Naive thymus-derived CD4-positive, alpha-beta T cell (primary cell): ENCODE data around the gene TBXA2R. TPM values are rescaled to one million over a fixed set of nuclear protein-coding genes. Genes with fewer than 3 reads are reported as not detected.

ENCODE experiments used
- ATAC-seq: fragments of 150-1000 bp; cut with Tn5 transposase; 2 replicates; pipeline ENCODE4 v1.10.0; 2021; ENCODE audit warnings: mild to moderate bottlenecking, moderate library complexity
- CTCF ChIA-PET: fragments of 350-600 bp; sonication (Branson Sonifier 250); formaldehyde crosslinking; loops from one replicate; lab custom pipeline; 2021; ENCODE audit warnings: antibody characterized with exemption; lab: Charles Lee
- POLR2A ChIA-PET: fragments of 350-600 bp; sonication (Branson Sonifier 250); formaldehyde crosslinking; loops from one replicate; lab custom pipeline; 2021; ENCODE audit warnings: antibody characterized with exemption, inconsistent platforms; lab: Charles Lee
- DNase-seq, 9 donors: peaks; one replicate each; pipeline versions ENCODE4 v3.0.0 to v3.0.0-alpha.2; 2020 to 2022; ENCODE audit warnings: mixed read lengths in 1 of 9
- H3K27ac ChIP-seq: one replicate; pipeline ENCODE4 v1.7.0; 2013; ENCODE audit warnings: mild to moderate bottlenecking, low read depth, low read length, moderate library complexity
- H3K27me3 ChIP-seq, 2 donors: one replicate each; pipeline ENCODE4 v1.7.0; 2013; ENCODE audit warnings: low read length in 2 of 2, mild to moderate bottlenecking in 2 of 2, moderate library complexity in 2 of 2; ENCODE audit not compliant: control insufficient read depth in 2 of 2, insufficient read depth in 2 of 2
- H3K36me3 ChIP-seq, 3 experiments: 1 replicate in 2 of 3; 2 replicates in 1 of 3; pipeline ENCODE4 v1.7.0; 2013; ENCODE audit warnings: low read length in 3 of 3, mild to moderate bottlenecking in 3 of 3, moderate library complexity in 1 of 3; ENCODE audit not compliant: insufficient read depth in 3 of 3, control insufficient read depth in 2 of 3
- H3K4me1 ChIP-seq, 2 donors: one replicate each; pipeline ENCODE4 v1.7.0; 2013; ENCODE audit warnings: low read length in 2 of 2, mild to moderate bottlenecking in 2 of 2, moderate library complexity in 1 of 2; ENCODE audit not compliant: control insufficient read depth in 2 of 2, insufficient read depth in 2 of 2
- H3K4me3 ChIP-seq: 2 replicates; pipeline ENCODE4 v1.7.0; 2013; ENCODE audit warnings: mild to moderate bottlenecking, low read length
- H3K9me3 ChIP-seq, 3 experiments: 1 replicate in 2 of 3; 2 replicates in 1 of 3; pipeline ENCODE4 v1.7.0; 2013; ENCODE audit warnings: low read length in 3 of 3; ENCODE audit not compliant: control insufficient read depth in 2 of 3
- H3K27ac Mint-ChIP-seq, 9 donors: one replicate each; pipeline ENCODE4 v1.8.0; 2020 to 2022; ENCODE audit warnings: mixed read lengths in 9 of 9, mild to moderate bottlenecking in 8 of 9, moderate library complexity in 5 of 9, inconsistent platforms in 2 of 9
- H3K27me3 Mint-ChIP-seq, 5 donors: one replicate each; pipeline ENCODE4 v1.8.0; 2021 to 2022; ENCODE audit warnings: mixed read lengths in 5 of 5, mild to moderate bottlenecking in 1 of 5
- H3K36me3 Mint-ChIP-seq, 5 donors: one replicate each; pipeline ENCODE4 v1.8.0; 2020 to 2022; ENCODE audit warnings: mixed read lengths in 5 of 5, mild to moderate bottlenecking in 3 of 5, inconsistent platforms in 1 of 5
- H3K4me1 Mint-ChIP-seq, 7 donors: one replicate each; pipeline ENCODE4 v1.8.0; 2020 to 2022; ENCODE audit warnings: mixed read lengths in 7 of 7, mild to moderate bottlenecking in 3 of 7, inconsistent platforms in 1 of 7
- H3K4me3 Mint-ChIP-seq, 10 donors: one replicate each; pipeline ENCODE4 v1.8.0; 2020 to 2022; ENCODE audit warnings: mild to moderate bottlenecking in 10 of 10, mixed read lengths in 10 of 10, moderate library complexity in 6 of 10, inconsistent platforms in 2 of 10
- H3K9me3 Mint-ChIP-seq, 11 donors: one replicate each; pipeline ENCODE4 v1.8.0; 2020 to 2022; ENCODE audit warnings: mixed read lengths in 11 of 11, mild to moderate bottlenecking in 4 of 11, inconsistent platforms in 1 of 11, moderate library complexity in 1 of 11
- intact Hi-C, 2 donors: fragments of 100-400 bp; cut with micrococcal nuclease; formaldehyde crosslinking; loops; one replicate each; pipeline ENCODE4 v1.15.1; 2023
- polyA plus RNA-seq, 2 donors: library from polyadenylated mRNA; unstranded; fragments of 300-500 nt; fragmentation: Illumina TruSeq; gene quantifications; one replicate each; pipeline ENCODE4 v1.2.3, GENCODE V29; 2021
- total RNA-seq, 6 experiments: library from RNA in 5 of 6; stranded (reverse) in 5 of 6; gene quantifications; 1 replicate in 5 of 6; 2 replicates in 1 of 6; pipeline ENCODE4 v1.2.3 and lab custom pipeline; 2021 to 2026

Gene TBXA2R
- total and polyA plus RNA-seq, 7 experiments from 2014 or later, result 0.73 to 9.0 (median 5.1) TPM

DNA sequence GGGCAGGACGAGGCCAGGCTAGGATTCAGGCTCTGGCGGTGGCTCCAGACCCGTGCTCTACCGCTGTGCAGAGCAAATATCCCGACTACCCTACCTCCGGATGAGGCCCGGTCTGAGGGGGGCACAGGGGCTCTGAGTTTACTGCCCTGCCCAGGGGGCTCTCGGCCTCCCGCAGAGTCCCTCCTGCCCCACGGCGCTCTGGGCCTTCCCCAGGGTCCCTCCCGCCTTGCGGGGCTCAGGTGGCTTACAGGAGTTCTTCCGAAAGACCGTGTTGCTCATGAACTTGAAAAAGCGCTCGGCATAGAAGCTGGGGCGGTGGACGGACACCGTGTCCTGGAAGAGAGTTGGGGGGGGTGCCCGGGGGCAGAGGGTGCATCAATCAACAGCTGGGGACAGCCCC lies 39.1 kb upstream of the TBXA2R start:
- Mint-ChIP-seq H3K27me3 (no peaks in the 10 kb centered on the region), H3K27ac (no peak overlapping the region), H3K9me3 (no peaks in the 10 kb centered on the region), H3K4me1 (peaks cover 0 to 2% (median 0%) of the 10 kb centered on the region in 7 donors), H3K36me3 (peaks cover 0 to 5% (median 0%) of the 10 kb centered on the region in 5 donors), H3K4me3 (no peak overlapping the region)
- no peaks in the 10 kb centered on the region for H3K27me3 ChIP-seq
- H3K36me3 ChIP-seq, result peaks cover 0 to 69% (median 0%) of the 10 kb centered on the region in 3 experiments
- H3K4me3 ChIP-seq, result no peak overlapping the region
- ChIA-PET POLR2A (no interaction called here), CTCF (no interaction called here)
- intact Hi-C loops, result no loop called here
- DNase-seq, result no peak
- H3K27ac ChIP-seq, result no peak overlapping the region
- H3K4me1 ChIP-seq, result no peaks in the 10 kb centered on the region
- no peak for ATAC-seq
- H3K9me3 ChIP-seq, result no peaks in the 10 kb centered on the region

GRCh38 chr19:3645067-3645396 lies 38.4 kb upstream of the TBXA2R start:
- Histone ChIP-seq H3K27ac (no peak overlapping the region), H3K27me3 (no peaks in the 10 kb centered on the region), H3K36me3 (peaks cover 0 to 65% (median 0%) of the 10 kb centered on the region in 3 experiments), H3K4me1 (no peaks in the 10 kb centered on the region), H3K4me3 (no peak overlapping the region), H3K9me3 (no peaks in the 10 kb centered on the region)
- intact Hi-C loops, result no loop called here
- POLR2A ChIA-PET, result no interaction called here
- Mint-ChIP-seq H3K27ac (no peak overlapping the region), H3K4me1 (peaks cover 0 to 2% (median 0%) of the 10 kb centered on the region in 7 donors), H3K27me3 (no peaks in the 10 kb centered on the region), H3K9me3 (no peaks in the 10 kb centered on the region), H3K4me3 (no peak overlapping the region), H3K36me3 (peaks cover 0 to 5% (median 0%) of the 10 kb centered on the region in 5 donors)
- CTCF ChIA-PET, result interaction anchor here (1.6 kb wide), 1 partner anchor 100 kb away, joined by 3 read pairs; no protein-coding TSS in a partner anchor
- no peak for ATAC-seq
- DNase-seq, result no peak

DNA sequence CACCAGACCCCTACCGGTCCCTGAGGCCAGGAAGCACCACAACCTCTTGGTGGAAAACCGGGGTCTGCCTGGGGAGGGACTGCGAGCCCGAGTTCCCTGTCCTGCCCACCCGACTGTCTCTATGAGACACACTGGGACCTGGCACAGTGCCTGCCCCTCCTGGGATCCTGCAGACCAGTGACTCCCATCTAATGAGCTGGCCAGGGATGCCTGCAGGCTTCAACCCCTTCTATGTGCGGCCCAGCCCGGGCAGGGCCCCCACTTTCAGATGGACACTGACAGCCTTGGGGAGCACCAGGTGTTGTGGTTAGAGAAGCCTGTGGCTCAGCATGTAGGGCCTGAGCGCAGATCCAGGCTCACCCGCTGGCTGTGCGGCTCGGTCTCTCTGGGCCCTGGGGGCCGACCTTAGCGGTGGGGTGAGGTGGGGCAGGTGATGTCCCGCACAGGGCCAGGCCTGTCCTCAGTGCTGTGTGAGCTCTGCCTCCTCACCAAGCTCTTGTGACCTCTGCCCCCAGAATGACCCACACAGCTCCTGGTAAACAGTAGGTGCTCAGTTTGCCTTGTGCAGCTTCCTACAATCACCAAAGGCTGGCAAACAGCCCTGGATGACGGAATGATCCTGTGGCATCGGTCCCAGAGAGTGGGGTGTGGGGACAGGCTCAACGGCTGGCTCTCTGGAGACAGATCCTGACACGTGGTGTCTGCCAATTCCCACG lies 37.8 kb upstream of the TBXA2R start:
- POLR2A ChIA-PET, result no interaction called here
- no peak overlapping the region for H3K27ac Mint-ChIP-seq

DNA sequence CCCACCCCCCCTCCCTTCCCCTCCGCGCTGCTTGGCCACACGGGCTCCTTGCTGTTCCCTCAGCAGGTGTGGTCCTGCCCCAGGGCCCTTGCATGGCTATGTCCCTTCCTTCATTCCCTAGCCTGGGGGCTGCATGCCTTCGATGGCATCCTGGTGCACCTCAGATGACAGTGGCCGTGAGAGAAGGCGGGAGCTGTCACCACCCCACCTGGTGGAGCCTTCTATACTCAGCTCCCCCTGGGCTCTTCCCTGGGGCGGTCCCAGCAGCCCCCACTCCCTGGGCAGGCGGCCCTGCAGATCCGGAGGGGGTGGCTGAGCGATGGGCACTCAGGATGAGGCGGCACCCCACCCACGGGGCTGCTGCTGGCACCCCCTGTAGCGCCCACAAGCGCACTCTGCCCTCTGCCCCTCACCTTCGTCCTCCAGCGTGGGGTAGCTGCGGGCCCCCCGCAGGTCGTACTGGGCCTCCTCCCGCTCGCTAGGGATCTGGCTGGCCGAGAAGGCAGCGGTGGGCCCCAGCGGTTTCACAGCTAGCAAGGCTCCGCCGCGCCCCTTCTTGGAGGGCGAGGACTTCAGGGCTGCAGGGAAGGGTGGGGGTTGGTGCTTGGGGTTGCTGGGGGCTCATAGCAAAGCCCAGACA lies 37.1 kb upstream of the TBXA2R start:
- H3K36me3 ChIP-seq, result peaks cover 0 to 74% (median 0%) of the 10 kb centered on the region in 3 experiments
- Mint-ChIP-seq H3K36me3 (peaks cover 0 to 9% (median 1%) of the 10 kb centered on the region in 5 donors), H3K4me1 (peaks cover 0 to 2% (median 0%) of the 10 kb centered on the region in 7 donors), H3K4me3 (no peak overlapping the region), H3K9me3 (no peaks in the 10 kb centered on the region), H3K27me3 (no peaks in the 10 kb centered on the region), H3K27ac (no peak overlapping the region)
- ChIA-PET POLR2A (no interaction called here), CTCF (interaction anchor here (1.6 kb wide), 1 partner anchor 98 kb away, joined by 3 read pairs; no protein-coding TSS in a partner anchor)
- intact Hi-C loops, result no loop called here
- H3K9me3 ChIP-seq, result no peaks in the 10 kb centered on the region
- no peaks in the 10 kb centered on the region for H3K27me3 ChIP-seq
- H3K27ac ChIP-seq, result no peak overlapping the region
- no peak for ATAC-seq
- no peaks in the 10 kb centered on the region for H3K4me1 ChIP-seq
- no peak overlapping the region for H3K4me3 ChIP-seq
- DNase-seq, result no peak

More for the DNA sequence above, 37.8 kb upstream of the TBXA2R start:
- intact Hi-C loops, result no loop called here
- H3K36me3 Mint-ChIP-seq, result peaks cover 0 to 9% (median 0%) of the 10 kb centered on the region in 5 donors
- CTCF ChIA-PET, result interaction anchor here (1.6 kb wide), 1 partner anchor 99 kb away, joined by 3 read pairs; no protein-coding TSS in a partner anchor
- H3K9me3 Mint-ChIP-seq, result no peaks in the 10 kb centered on the region
- H3K4me3 Mint-ChIP-seq, result no peak overlapping the region
- no peaks in the 10 kb centered on the region for H3K27me3 Mint-ChIP-seq
- ATAC-seq (no peak), DNase-seq (no peak)
- H3K9me3 ChIP-seq, result no peaks in the 10 kb centered on the region
- H3K4me1 Mint-ChIP-seq, result peaks cover 0 to 2% (median 0%) of the 10 kb centered on the region in 7 donors
- H3K27me3 ChIP-seq, result no peaks in the 10 kb centered on the region
- H3K4me3 ChIP-seq, result no peak overlapping the region
- no peaks in the 10 kb centered on the region for H3K4me1 ChIP-seq
- H3K27ac ChIP-seq, result no peak overlapping the region
- peaks cover 0 to 67% (median 0%) of the 10 kb centered on the region in 3 experiments for H3K36me3 ChIP-seq

DNA sequence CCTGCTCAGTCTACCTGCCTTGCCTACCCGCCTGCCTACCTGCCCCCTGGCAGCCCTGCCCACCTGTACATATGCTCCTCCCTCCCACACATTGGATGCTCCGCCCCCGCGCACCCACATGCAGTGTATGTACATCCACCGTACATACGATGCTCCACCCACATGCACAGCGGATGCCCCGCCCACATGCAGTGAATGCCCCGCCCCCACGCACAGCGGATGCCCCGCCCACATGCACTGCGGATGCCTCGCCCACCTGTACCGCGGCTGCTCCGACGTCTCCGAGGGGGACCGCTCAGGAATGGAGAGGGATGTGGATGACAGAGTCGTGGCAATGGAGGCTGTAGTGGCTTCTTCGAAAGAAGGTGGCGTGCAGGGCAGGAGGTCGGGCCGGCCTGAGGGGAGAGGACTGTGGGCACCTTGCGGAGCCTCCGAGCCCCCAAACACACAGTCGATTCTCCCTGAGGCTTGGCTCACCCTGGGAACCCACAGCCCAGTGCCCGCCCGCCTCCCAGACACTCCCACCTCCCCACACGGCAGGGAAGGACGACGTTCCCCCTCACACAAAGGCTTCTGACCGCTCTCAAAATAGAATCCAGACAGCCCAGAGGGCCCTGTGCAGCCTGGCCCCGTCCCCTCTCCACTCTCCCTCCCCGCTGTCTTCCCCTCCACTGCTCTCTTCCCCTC lies 36.5 kb upstream of the TBXA2R start:
- H3K4me3 Mint-ChIP-seq, result no peak overlapping the region
- H3K9me3 Mint-ChIP-seq, result no peaks in the 10 kb centered on the region
- H3K27ac Mint-ChIP-seq, result no peak overlapping the region
- Histone ChIP-seq H3K27ac (no peak overlapping the region), H3K4me3 (no peak overlapping the region), H3K27me3 (no peaks in the 10 kb centered on the region), H3K4me1 (no peaks in the 10 kb centered on the region), H3K36me3 (peaks cover 0 to 75% (median 0%) of the 10 kb centered on the region in 3 experiments), H3K9me3 (no peaks in the 10 kb centered on the region)
- DNase-seq, result no peak
- peak; percentile 38 for ATAC-seq
- H3K27me3 Mint-ChIP-seq, result no peaks in the 10 kb centered on the region
- peaks cover 0 to 14% (median 1%) of the 10 kb centered on the region in 5 donors for H3K36me3 Mint-ChIP-seq
- peaks cover 0 to 2% (median 0%) of the 10 kb centered on the region in 7 donors for H3K4me1 Mint-ChIP-seq
- POLR2A ChIA-PET, result no interaction called here
- CTCF ChIA-PET, result no interaction called here
- intact Hi-C loops, result no loop called here

DNA sequence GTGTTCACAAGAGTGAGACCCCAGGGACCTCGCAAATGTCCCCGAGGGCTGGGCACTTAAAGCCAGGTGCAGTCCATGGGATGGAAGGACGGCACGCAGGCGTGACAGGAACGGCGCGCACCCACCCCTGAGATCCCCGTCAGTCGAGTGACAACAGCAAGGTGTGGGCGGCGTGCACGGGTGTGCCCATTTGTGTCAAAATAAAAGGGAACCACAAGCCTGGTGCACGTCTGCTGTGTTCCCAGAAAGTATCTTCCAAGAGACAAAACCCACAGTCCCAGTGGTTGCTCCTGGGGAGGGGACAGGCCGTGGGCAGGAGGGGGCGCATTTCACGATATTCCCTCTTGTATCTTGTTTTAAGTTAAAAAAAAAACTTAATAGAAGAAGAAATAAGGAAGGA lies 35.6 kb upstream of the TBXA2R start:
- Histone ChIP-seq H3K4me3 (no peak overlapping the region), H3K27ac (no peak overlapping the region), H3K27me3 (no peaks in the 10 kb centered on the region), H3K9me3 (no peaks in the 10 kb centered on the region), H3K36me3 (peaks cover 0 to 79% (median 0%) of the 10 kb centered on the region in 3 experiments), H3K4me1 (no peaks in the 10 kb centered on the region)
- CTCF ChIA-PET, result no interaction called here
- no peak overlapping the region for H3K4me3 Mint-ChIP-seq
- POLR2A ChIA-PET, result no interaction called here
- intact Hi-C loops, result no loop called here
- no peak for DNase-seq
- H3K27me3 Mint-ChIP-seq, result no peaks in the 10 kb centered on the region
- H3K4me1 Mint-ChIP-seq, result peaks cover 0 to 2% (median 0%) of the 10 kb centered on the region in 7 donors
- H3K36me3 Mint-ChIP-seq, result peaks cover 0 to 14% (median 1%) of the 10 kb centered on the region in 5 donors
- no peak for ATAC-seq
- H3K27ac Mint-ChIP-seq, result no peak overlapping the region
- no peaks in the 10 kb centered on the region for H3K9me3 Mint-ChIP-seq
